Nucleus accumbens (tissue), 56 donors: ENCODE results near the gene NR2F6.
"Not testable (repeated sequence)": the region's sequence is repeated elsewhere in the genome, so short reads cannot be mapped to it uniquely, and the experiment has no call there.

Experiments
- DNase-seq, 56 donors: peaks; one replicate each; lab custom pipeline; 2025; lab: John Stamatoyannopoulos, UW

Gene NR2F6

GRCh38 chr19:17245535-17245984 lies at the start of gene NR2F6:
TSS of gene NR2F6 (minus strand) at chr19:17245919. CDS start at chr19:17245220, 699 bp downstream.
- DNase-seq = peak in 1 of 56 donors; percentile 60

- peak in 1 of 56 donors; percentile 32 for DNase-seq
Observed at GRCh38 chr19:17294051-17294891, 48.6 kb upstream of the NR2F6 start.

- no peak for DNase-seq
Observed at GRCh38 chr19:17293605-17294004, 47.9 kb upstream of the NR2F6 start.

GRCh38 chr19:17292301-17293074 lies 46.8 kb upstream of the NR2F6 start:
- DNase-seq = peak in 24 of 56 donors; percentile 0 to 63 (median 14)

GRCh38 chr19:17289489-17289888 lies 43.8 kb upstream of the NR2F6 start:
- peak in 21 of 56 donors; percentile 1 to 46 (median 16) for DNase-seq

GRCh38 chr19:17286752-17287151 lies 41.0 kb upstream of the NR2F6 start:
- DNase-seq = no peak

GRCh38 chr19:17286263-17286662 lies 40.5 kb upstream of the NR2F6 start:
- no peak for DNase-seq

GRCh38 chr19:17285415-17286135 lies 39.9 kb upstream of the NR2F6 start:
- DNase-seq = no peak

- no peak for DNase-seq
Observed at GRCh38 chr19:17283504-17283996, 37.8 kb upstream of the NR2F6 start.

- peak in 48 of 56 donors; percentile 7 to 80 (median 40) for DNase-seq
Observed at GRCh38 chr19:17282488-17283125, 36.9 kb upstream of the NR2F6 start.

GRCh38 chr19:17281391-17282304 lies 35.9 kb upstream of the NR2F6 start, which contains the start of gene ANKLE1:
TSS of gene ANKLE1 (plus strand) at chr19:17281901. CDS start at chr19:17281921, 20 bp downstream.
- peak in 11 of 56 donors; percentile 0 to 55 (median 12) for DNase-seq

- DNase-seq = no peak
Observed at GRCh38 chr19:17279436-17279835, 33.7 kb upstream of the NR2F6 start.

GRCh38 chr19:17275441-17276175 lies 29.9 kb upstream of the NR2F6 start:
- no peak for DNase-seq

- DNase-seq = not testable (repeated sequence)
Observed at GRCh38 chr19:17274892-17275291, 29.2 kb upstream of the NR2F6 start.

GRCh38 chr19:17268754-17269153 lies 23.0 kb upstream of the NR2F6 start:
- no peak for DNase-seq

GRCh38 chr19:17266975-17267788 lies 21.5 kb upstream of the NR2F6 start, which contains the start of gene BABAM1:
TSS of gene BABAM1 (plus strand) at chr19:17267443. CDS start at chr19:17268807, 1,364 bp downstream.
- peak; percentile 81 to 99 (median 96) for DNase-seq

- peak in 1 of 56 donors; percentile 29 for DNase-seq
Observed at GRCh38 chr19:17266589-17266974, 20.9 kb upstream of the NR2F6 start.
